Mesothelial cell of epicardium (in vitro differentiated cells): ENCODE measurements around the gene ALKBH1. TPM values are rescaled to one million over a fixed set of nuclear protein-coding genes. Genes with fewer than 3 reads are reported as not detected.

ENCODE experiments used
- DNase-seq, 2 experiments: peaks; one replicate each; pipeline ENCODE4 v3.0.0; 2021; ENCODE audit warnings: low spot score in 2 of 2; ENCODE audit not compliant: unreplicated experiment in 2 of 2
- H3K27ac Mint-ChIP-seq: 2 replicates; pipeline ENCODE4 v1.8.0; 2021; ENCODE audit warnings: mixed read lengths
- H3K27me3 Mint-ChIP-seq: 2 replicates; pipeline ENCODE4 v1.8.0; 2021; ENCODE audit warnings: low read depth, mixed read lengths
- H3K36me3 Mint-ChIP-seq: 2 replicates; pipeline ENCODE4 v1.8.0; 2021; ENCODE audit warnings: mixed read lengths
- H3K4me1 Mint-ChIP-seq: 2 replicates; pipeline ENCODE4 v1.8.0; 2021; ENCODE audit warnings: mixed read lengths
- H3K4me3 Mint-ChIP-seq: 2 replicates; pipeline ENCODE4 v1.8.0; 2021; ENCODE audit warnings: mild to moderate bottlenecking, moderate library complexity, mixed read lengths
- H3K9me3 Mint-ChIP-seq: 2 replicates; pipeline ENCODE4 v1.8.0; 2021; ENCODE audit warnings: mixed read lengths
- CTCF ChIP-seq: fragments of 200-600 bp; sonication (generic); IDR thresholded peaks from one replicate; pipeline ENCODE4 v1.5.0; 2021; ENCODE audit warnings: antibody characterized with exemption; ENCODE audit not compliant: unreplicated experiment
- total RNA-seq: library from RNA; stranded (reverse); gene quantifications from 3 replicates; pipeline ENCODE4 v1.2.1, GENCODE V29; 2021

The ALKBH1 gene
- total RNA-seq, 1 donor from 2014 or later: 12.3 TPM

GRCh38 chr14:77630111-77630510, 77.7 kb downstream of the ALKBH1 start:
- H3K4me3 Mint-ChIP-seq: no peak overlapping the region
- H3K9me3 Mint-ChIP-seq: peaks cover 27% of the 10 kb centered on the region
- H3K27ac Mint-ChIP-seq: no peak overlapping the region
- TF ChIP-seq CTCF: no peak
- no peaks in the 10 kb centered on the region for H3K4me1 Mint-ChIP-seq
- H3K27me3 Mint-ChIP-seq: no peaks in the 10 kb centered on the region
- H3K36me3 Mint-ChIP-seq: no peaks in the 10 kb centered on the region
- no peak for DNase-seq

GRCh38 chr14:77625360-77625759, 82.5 kb downstream of the ALKBH1 start:
- peaks cover 5% of the 10 kb centered on the region for H3K27me3 Mint-ChIP-seq
- no peak overlapping the region for H3K27ac Mint-ChIP-seq
- DNase-seq: no peak
- no peak overlapping the region for H3K4me3 Mint-ChIP-seq
- H3K4me1 Mint-ChIP-seq: peaks cover 2% of the 10 kb centered on the region
- H3K36me3 Mint-ChIP-seq: no peaks in the 10 kb centered on the region
- no peak for TF ChIP-seq CTCF
- H3K9me3 Mint-ChIP-seq: peaks cover 17% of the 10 kb centered on the region

GRCh38 chr14:77623201-77623600, 84.6 kb downstream of the ALKBH1 start:
- H3K4me1 Mint-ChIP-seq: peaks cover 2% of the 10 kb centered on the region
- DNase-seq: no peak
- H3K27me3 Mint-ChIP-seq: peaks cover 8% of the 10 kb centered on the region
- no peaks in the 10 kb centered on the region for H3K36me3 Mint-ChIP-seq
- no peak overlapping the region for H3K27ac Mint-ChIP-seq
- H3K4me3 Mint-ChIP-seq: no peak overlapping the region
- TF ChIP-seq CTCF: no peak
- H3K9me3 Mint-ChIP-seq: peaks cover under 1% of the 10 kb centered on the region

Other genes with a start within 250 kb of the ALKBH1 start
- 99.9 to 125 TPM (median 119 TPM) in 3 replicates for gene AHSA1, start 249.9 kb downstream of the ALKBH1 start, total RNA-seq
- 0.18 to 0.25 TPM (median 0.24 TPM) in 3 replicates for gene ISM2, start 209.2 kb downstream of the ALKBH1 start, total RNA-seq
- gene SPTLC2, start 91.4 kb downstream of the ALKBH1 start, total RNA-seq: 34.1 to 36.6 TPM (median 35.8 TPM) in 3 replicates
- 88.5 to 106 TPM (median 104 TPM) in 3 replicates for gene SLIRP, start 80 bp upstream of the ALKBH1 start, total RNA-seq
- gene SNW1, start 53.1 kb upstream of the ALKBH1 start, total RNA-seq: 79.7 to 82.9 TPM (median 82.4 TPM) in 3 replicates
- 13.2 to 13.3 TPM (median 13.2 TPM) in 3 replicates for gene ADCK1, start 92.1 kb upstream of the ALKBH1 start, total RNA-seq